T-cell (primary cell): Measurements from ENCODE around the gene SPP1. TPM values are rescaled to one million over a fixed set of nuclear protein-coding genes. Genes with fewer than 3 reads are reported as not detected.

ENCODE experiments used
- ATAC-seq, 4 experiments: fragments of 200-7000 bp in 3 of 4; fragments of 150-1000 bp in 1 of 4; cut with Tn5 transposase; replicated peaks in 1 of 4; 1 replicate in 3 of 4; 2 replicates in 1 of 4; pipeline ENCODE4 v1.10.0; 2021; ENCODE audit warnings: moderate library complexity in 3 of 4, mild to moderate bottlenecking in 2 of 4, moderate number of reproducible peaks in 1 of 4
- CTCF ChIA-PET, 2 donors: fragments of 300-600 bp; sonication (Branson Sonifier 250); formaldehyde crosslinking; loops; one replicate each; lab custom pipeline; 2022; ENCODE audit warnings: antibody characterized with exemption in 2 of 2; lab: Charles Lee
- POLR2A ChIA-PET, 2 donors: fragments of 300-600 bp; sonication (Branson Sonifier 250); formaldehyde crosslinking; loops; one replicate each; lab custom pipeline; 2022; ENCODE audit warnings: antibody characterized with exemption in 2 of 2; lab: Charles Lee
- DNase-seq, 35 experiments: peaks; one replicate each; pipeline versions ENCODE4 v3.0.0 to v3.0.0-alpha.2; 2013 to 2023
- H3K27ac ChIP-seq: one replicate; pipeline ENCODE4 v1.5.1; 2013; ENCODE audit warnings: low read length
- H3K27me3 ChIP-seq, 2 experiments: replicated peaks in 1 of 2; 1 replicate in 1 of 2; 2 replicates in 1 of 2; pipeline versions ENCODE4 v1.6.1 to v1.7.0; 2013; ENCODE audit warnings: low read length in 1 of 2, mixed read lengths in 1 of 2; ENCODE audit not compliant: control insufficient read depth in 2 of 2, insufficient read depth in 2 of 2; ENCODE audit errors: extremely low read depth in 1 of 2
- H3K36me3 ChIP-seq, 2 donors: 1 replicate in 1 of 2; 2 replicates in 1 of 2; pipeline versions ENCODE4 v1.6.1 to v1.7.0; 2013; ENCODE audit warnings: low read length in 1 of 2; ENCODE audit not compliant: control insufficient read depth in 2 of 2, insufficient read depth in 1 of 2; ENCODE audit errors: extremely low read depth in 1 of 2
- H3K4me1 ChIP-seq, 2 experiments: 1 replicate in 1 of 2; 2 replicates in 1 of 2; pipeline versions ENCODE4 v1.6.1 to v1.7.0; 2013; ENCODE audit warnings: low read length in 2 of 2, mixed read lengths in 1 of 2; ENCODE audit not compliant: insufficient read depth in 2 of 2, control insufficient read depth in 1 of 2; ENCODE audit errors: extremely low read depth in 1 of 2
- H3K4me3 ChIP-seq, 2 donors: 1 replicate in 1 of 2; 2 replicates in 1 of 2; pipeline versions ENCODE4 v1.5.1 to v1.7.0; 2013; ENCODE audit warnings: mild to moderate bottlenecking in 2 of 2, low read length in 1 of 2, moderate library complexity in 1 of 2; ENCODE audit not compliant: control insufficient read depth in 1 of 2; ENCODE audit errors: extremely low read depth in 1 of 2
- H3K9me3 ChIP-seq: 2 replicates; pipeline ENCODE4 v1.7.0; 2013
- H3K27ac Mint-ChIP-seq, 2 donors: one replicate each; pipeline ENCODE4 v1.8.0; 2020 to 2021; ENCODE audit warnings: mild to moderate bottlenecking in 2 of 2, mixed read lengths in 2 of 2
- H3K27me3 Mint-ChIP-seq, 2 donors: one replicate each; pipeline ENCODE4 v1.8.0; 2021 to 2022; ENCODE audit warnings: mixed read lengths in 2 of 2
- H3K36me3 Mint-ChIP-seq: one replicate; pipeline ENCODE4 v1.8.0; 2021; ENCODE audit warnings: mixed read lengths
- H3K4me1 Mint-ChIP-seq, 3 donors: one replicate each; pipeline ENCODE4 v1.8.0; 2020 to 2022; ENCODE audit warnings: mixed read lengths in 3 of 3, mild to moderate bottlenecking in 1 of 3
- H3K4me3 Mint-ChIP-seq, 3 donors: one replicate each; pipeline ENCODE4 v1.8.0; 2020 to 2022; ENCODE audit warnings: mild to moderate bottlenecking in 3 of 3, mixed read lengths in 3 of 3, moderate library complexity in 3 of 3
- H3K9me3 Mint-ChIP-seq, 3 donors: one replicate each; pipeline ENCODE4 v1.8.0; 2020 to 2022; ENCODE audit warnings: mixed read lengths in 3 of 3
- WGBS: methylation state at CpG from one replicate; pipeline ENCODE4 v1.1.5; 2013; ENCODE audit warnings: missing lambda C conversion rate; ENCODE audit not compliant: insufficient coverage; 5-methylcytosine and 5-hydroxymethylcytosine counted together
- total RNA-seq, 35 experiments: library from RNA in 6 of 35; stranded (reverse) in 6 of 35; fragments of 120-200 nt in 1 of 35; gene quantifications; one replicate each; pipeline versions ENCODE4 v1.2.1 to v1.2.4 and lab custom pipeline; 2013 to 2026

The SPP1 gene
- total RNA-seq, 5 donors from 2014 or later (not counting 1 experiment from before 2014, with no cell fraction given) = 0.69 to 1.1 (median 0.89) TPM; not detected in 2

DNA sequence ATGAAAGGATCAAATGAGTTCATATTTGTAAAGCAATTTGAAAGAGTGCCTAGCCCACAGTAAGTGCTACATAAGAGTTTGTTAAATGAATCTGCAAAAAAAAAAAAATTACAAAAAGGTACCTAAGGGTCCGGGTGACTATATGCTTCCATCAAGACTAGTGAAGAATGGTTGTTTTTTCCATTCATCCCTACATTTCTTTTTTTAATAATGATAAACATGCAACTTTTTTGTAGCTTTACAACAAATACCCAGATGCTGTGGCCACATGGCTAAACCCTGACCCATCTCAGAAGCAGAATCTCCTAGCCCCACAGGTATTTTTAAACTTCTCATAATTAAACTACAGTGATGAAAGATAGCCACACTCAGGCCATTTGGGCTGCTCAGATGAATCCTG is 4.3 kb downstream of the SPP1 start:
- no peaks in the 10 kb centered on the region for H3K36me3 Mint-ChIP-seq
- no peak overlapping the region for H3K4me3 Mint-ChIP-seq
- H3K27me3 ChIP-seq = peaks cover 0 to 12% of the 10 kb centered on the region in 2 experiments
- DNase-seq (no peak), ATAC-seq (no peak)
- no peaks in the 10 kb centered on the region for H3K36me3 ChIP-seq
- ChIA-PET CTCF (no interaction called here), POLR2A (no interaction called here)
- WGBS = no CpG with 5 or more reads among the region's 1 CpG
- H3K9me3 ChIP-seq = no peaks in the 10 kb centered on the region
- peaks cover 4 to 9% (median 6%) of the 10 kb centered on the region in 3 donors for H3K4me1 Mint-ChIP-seq
- H3K4me1 ChIP-seq = peaks cover 3 to 4% of the 10 kb centered on the region in 2 experiments
- no peaks in the 10 kb centered on the region for H3K9me3 Mint-ChIP-seq
- no peak overlapping the region for H3K27ac ChIP-seq
- H3K27me3 Mint-ChIP-seq = peaks cover 16 to 39% of the 10 kb centered on the region in 2 donors
- no peak overlapping the region for H3K4me3 ChIP-seq
- no peak overlapping the region for H3K27ac Mint-ChIP-seq

DNA sequence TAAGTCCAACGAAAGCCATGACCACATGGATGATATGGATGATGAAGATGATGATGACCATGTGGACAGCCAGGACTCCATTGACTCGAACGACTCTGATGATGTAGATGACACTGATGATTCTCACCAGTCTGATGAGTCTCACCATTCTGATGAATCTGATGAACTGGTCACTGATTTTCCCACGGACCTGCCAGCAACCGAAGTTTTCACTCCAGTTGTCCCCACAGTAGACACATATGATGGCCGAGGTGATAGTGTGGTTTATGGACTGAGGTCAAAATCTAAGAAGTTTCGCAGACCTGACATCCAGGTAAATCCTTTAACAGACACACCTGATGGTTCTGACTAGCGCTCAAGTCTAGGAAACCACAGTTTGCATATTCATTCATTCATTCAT is 6.0 kb downstream of the SPP1 start:
- Histone ChIP-seq H3K4me1 (no peaks in the 10 kb centered on the region), H3K36me3 (no peaks in the 10 kb centered on the region), H3K27ac (no peak overlapping the region), H3K9me3 (no peaks in the 10 kb centered on the region), H3K27me3 (peaks cover 0 to 13% of the 10 kb centered on the region in 2 experiments), H3K4me3 (no peak overlapping the region)
- H3K4me3 Mint-ChIP-seq = no peak overlapping the region
- H3K27me3 Mint-ChIP-seq = peaks cover 15 to 38% of the 10 kb centered on the region in 2 donors
- ATAC-seq = no peak
- DNase-seq = no peak
- ChIA-PET POLR2A (no interaction called here), CTCF (no interaction called here)
- 93% methylated on average over 5 of the region's 8 CpGs for WGBS
- no peaks in the 10 kb centered on the region for H3K36me3 Mint-ChIP-seq
- no peaks in the 10 kb centered on the region for H3K4me1 Mint-ChIP-seq
- H3K27ac Mint-ChIP-seq = no peak overlapping the region
- no peaks in the 10 kb centered on the region for H3K9me3 Mint-ChIP-seq

DNA sequence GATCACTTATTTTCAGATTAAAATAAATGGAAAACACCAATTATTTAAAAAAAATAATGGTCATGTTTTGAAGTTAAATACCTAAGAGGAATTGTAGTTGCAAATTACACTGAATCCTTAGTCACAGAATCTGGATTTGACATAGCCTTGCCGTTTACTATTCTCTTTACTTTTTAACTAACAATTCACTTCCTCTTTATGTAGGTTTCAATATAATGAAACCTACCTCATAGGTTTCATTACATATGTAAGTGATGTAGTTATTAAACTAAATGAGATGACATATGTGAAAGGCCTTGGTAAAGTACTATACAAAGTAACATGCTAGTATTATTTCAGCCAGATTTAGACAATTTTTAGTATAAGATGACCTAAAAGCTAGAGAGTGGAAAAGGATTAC is 6.5 kb downstream of the SPP1 start:
- Histone ChIP-seq H3K36me3 (no peaks in the 10 kb centered on the region), H3K27ac (no peak overlapping the region), H3K4me1 (no peaks in the 10 kb centered on the region), H3K4me3 (no peak overlapping the region), H3K27me3 (peaks cover 0 to 15% of the 10 kb centered on the region in 2 experiments), H3K9me3 (no peaks in the 10 kb centered on the region)
- Mint-ChIP-seq H3K36me3 (no peaks in the 10 kb centered on the region), H3K4me1 (no peaks in the 10 kb centered on the region), H3K27ac (no peak overlapping the region), H3K27me3 (peaks cover 15 to 38% of the 10 kb centered on the region in 2 donors), H3K9me3 (no peaks in the 10 kb centered on the region), H3K4me3 (no peak overlapping the region)
- ChIA-PET CTCF (no interaction called here), POLR2A (no interaction called here)
- ATAC-seq = no peak
- WGBS = no CpG with 5 or more reads among the region's 1 CpG
- DNase-seq = no peak

DNA sequence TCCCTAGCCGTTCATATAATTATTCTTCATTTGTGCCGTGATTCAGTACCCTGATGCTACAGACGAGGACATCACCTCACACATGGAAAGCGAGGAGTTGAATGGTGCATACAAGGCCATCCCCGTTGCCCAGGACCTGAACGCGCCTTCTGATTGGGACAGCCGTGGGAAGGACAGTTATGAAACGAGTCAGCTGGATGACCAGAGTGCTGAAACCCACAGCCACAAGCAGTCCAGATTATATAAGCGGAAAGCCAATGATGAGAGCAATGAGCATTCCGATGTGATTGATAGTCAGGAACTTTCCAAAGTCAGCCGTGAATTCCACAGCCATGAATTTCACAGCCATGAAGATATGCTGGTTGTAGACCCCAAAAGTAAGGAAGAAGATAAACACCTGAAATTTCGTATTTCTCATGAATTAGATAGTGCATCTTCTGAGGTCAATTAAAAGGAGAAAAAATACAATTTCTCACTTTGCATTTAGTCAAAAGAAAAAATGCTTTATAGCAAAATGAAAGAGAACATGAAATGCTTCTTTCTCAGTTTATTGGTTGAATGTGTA is 7.0 kb downstream of the SPP1 start:
- WGBS = 95% methylated on average over 8 of the region's 13 CpGs

DNA sequence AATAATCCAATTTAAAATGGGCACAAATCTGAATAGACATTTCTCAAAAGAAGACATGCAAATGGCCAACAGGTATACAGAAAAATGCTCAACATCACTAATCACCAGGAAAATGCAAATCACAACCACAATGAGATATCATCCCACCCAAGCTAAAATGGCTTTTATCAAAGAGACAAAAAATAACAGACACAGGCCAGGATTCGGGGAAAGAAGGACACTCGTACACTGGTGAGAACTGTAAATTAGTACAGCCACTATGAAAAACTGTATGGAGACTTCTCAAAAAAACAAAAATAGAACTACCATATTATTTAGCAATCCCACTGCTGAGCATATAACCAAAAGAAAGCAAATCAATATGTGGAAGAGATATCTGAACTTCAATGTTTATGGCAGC is 8.5 kb downstream of the SPP1 start:
- POLR2A ChIA-PET = no interaction called here
- Histone ChIP-seq H3K36me3 (no peaks in the 10 kb centered on the region), H3K9me3 (no peaks in the 10 kb centered on the region), H3K27ac (no peak overlapping the region), H3K4me3 (no peak overlapping the region), H3K4me1 (peaks cover 0 to 2% of the 10 kb centered on the region in 2 experiments), H3K27me3 (peaks cover 0 to 15% of the 10 kb centered on the region in 2 experiments)
- CTCF ChIA-PET = interaction anchor here in 1 of 2 donors (0.7 kb wide), 1 partner anchor 15 kb away, joined by 4 read pairs; no protein-coding TSS in a partner anchor
- no peak for DNase-seq
- Mint-ChIP-seq H3K9me3 (no peaks in the 10 kb centered on the region), H3K4me3 (no peak overlapping the region), H3K27ac (no peak overlapping the region), H3K36me3 (no peaks in the 10 kb centered on the region), H3K4me1 (no peaks in the 10 kb centered on the region), H3K27me3 (peaks cover 10 to 30% of the 10 kb centered on the region in 2 donors)
- ATAC-seq = no peak
- WGBS = no CpG with 5 or more reads among the region's 2 CpGs

More for the DNA sequence above, 7.0 kb downstream of the SPP1 start:
- Histone ChIP-seq H3K9me3 (no peaks in the 10 kb centered on the region), H3K27ac (no peak overlapping the region), H3K4me3 (no peak overlapping the region), H3K36me3 (no peaks in the 10 kb centered on the region), H3K4me1 (no peaks in the 10 kb centered on the region), H3K27me3 (peaks cover 0 to 15% of the 10 kb centered on the region in 2 experiments)
- ChIA-PET CTCF (no interaction called here), POLR2A (no interaction called here)
- no peaks in the 10 kb centered on the region for H3K4me1 Mint-ChIP-seq
- no peak for DNase-seq
- no peak overlapping the region for H3K27ac Mint-ChIP-seq
- peaks cover 14 to 36% of the 10 kb centered on the region in 2 donors for H3K27me3 Mint-ChIP-seq
- no peak for ATAC-seq
- no peaks in the 10 kb centered on the region for H3K36me3 Mint-ChIP-seq
- H3K4me3 Mint-ChIP-seq = no peak overlapping the region
- no peaks in the 10 kb centered on the region for H3K9me3 Mint-ChIP-seq

DNA sequence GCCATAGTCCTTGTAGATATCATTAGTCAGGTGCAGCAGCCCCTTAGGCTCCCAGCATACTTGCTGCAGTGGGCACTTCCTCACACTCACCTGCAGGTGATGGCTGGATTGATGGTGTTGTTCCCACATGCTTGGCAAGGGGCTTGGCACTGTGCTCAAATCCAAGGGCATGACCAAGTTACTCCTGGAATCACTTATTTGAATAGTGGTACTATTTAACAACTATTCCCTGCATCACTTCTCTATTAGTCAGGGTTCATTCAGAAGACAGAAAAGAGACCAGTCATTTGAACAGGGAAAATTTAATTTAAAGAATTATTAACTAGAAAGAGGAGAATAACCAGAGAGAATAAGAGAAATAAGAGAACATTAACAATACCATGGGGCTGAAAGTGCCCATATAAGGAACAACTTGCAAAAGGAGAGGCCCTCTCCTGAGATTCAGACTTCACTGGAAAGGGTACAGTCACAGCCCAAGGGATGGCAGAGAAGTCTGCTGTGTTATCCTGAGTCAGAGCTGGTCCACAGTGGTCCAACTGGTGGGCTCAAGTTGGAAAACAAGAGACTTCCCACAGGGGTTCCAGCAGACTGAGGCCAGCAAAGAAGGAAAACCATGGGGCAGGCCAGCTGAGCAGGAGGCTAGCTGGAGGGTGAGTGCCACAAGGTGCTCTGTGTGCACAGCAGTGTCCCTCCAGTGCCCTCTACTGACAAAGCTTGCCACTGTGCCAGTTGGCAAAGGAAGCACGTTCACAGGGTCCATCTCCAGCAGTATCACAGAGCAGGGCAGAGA is 9.8 kb downstream of the SPP1 start:
- H3K27ac Mint-ChIP-seq = no peak overlapping the region
- WGBS = no CpG with 5 or more reads among the region's 1 CpG
- Histone ChIP-seq H3K36me3 (no peaks in the 10 kb centered on the region), H3K4me1 (peaks cover 0 to 2% of the 10 kb centered on the region in 2 experiments), H3K27me3 (peaks cover 0 to 10% of the 10 kb centered on the region in 2 experiments), H3K27ac (no peak overlapping the region), H3K4me3 (no peak overlapping the region), H3K9me3 (no peaks in the 10 kb centered on the region)
- H3K4me1 Mint-ChIP-seq = peaks cover 0 to 2% (median 0%) of the 10 kb centered on the region in 3 donors
- peak; percentile 63 to 85 (median 78) for ATAC-seq
- no peaks in the 10 kb centered on the region for H3K9me3 Mint-ChIP-seq
- peak in 9 of 35 experiments; percentile 8 to 41 (median 17) for DNase-seq
- POLR2A ChIA-PET = no interaction called here
- CTCF ChIA-PET = interaction anchor here (0.6 to 1.8 kb wide), 5 partner anchors 9 to 226 kb away, joined by 3 to 10 read pairs (median 3); no protein-coding TSS in a partner anchor
- no peak overlapping the region for H3K4me3 Mint-ChIP-seq
- H3K27me3 Mint-ChIP-seq = peaks cover 10 to 23% of the 10 kb centered on the region in 2 donors
- no peaks in the 10 kb centered on the region for H3K36me3 Mint-ChIP-seq
